GM18526 (cell line): Measurements from ENCODE around the gene ANKFN1.

Source experiments
- POLR2A ChIP-seq: IDR thresholded peaks from 3 replicates; pipeline ENCODE4 v1.6.1; 2011; ENCODE audit not compliant: insufficient read length; ENCODE audit errors: extremely low read depth

Gene ANKFN1

DNA sequence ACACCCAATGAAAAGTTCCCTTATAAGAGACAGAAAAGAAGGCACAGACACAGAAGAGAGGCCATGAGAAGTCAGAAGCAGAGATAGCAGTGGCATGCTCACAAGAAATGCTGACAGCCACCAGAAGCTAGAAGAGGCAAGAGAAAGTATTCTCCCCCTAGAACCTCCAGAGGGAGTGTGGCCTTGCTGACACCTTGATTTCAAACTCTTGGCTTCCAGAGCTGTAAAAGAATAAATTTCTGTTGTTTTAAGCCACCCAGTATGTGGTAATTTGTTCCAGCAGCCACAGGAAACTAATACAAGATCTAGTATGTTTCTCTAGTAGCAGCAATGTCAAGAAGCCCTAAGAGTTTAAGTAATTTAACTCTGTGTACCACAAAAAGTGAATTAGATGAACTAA is 353.1 kb downstream of the ANKFN1 start:
- no peak for TF ChIP-seq POLR2A

DNA sequence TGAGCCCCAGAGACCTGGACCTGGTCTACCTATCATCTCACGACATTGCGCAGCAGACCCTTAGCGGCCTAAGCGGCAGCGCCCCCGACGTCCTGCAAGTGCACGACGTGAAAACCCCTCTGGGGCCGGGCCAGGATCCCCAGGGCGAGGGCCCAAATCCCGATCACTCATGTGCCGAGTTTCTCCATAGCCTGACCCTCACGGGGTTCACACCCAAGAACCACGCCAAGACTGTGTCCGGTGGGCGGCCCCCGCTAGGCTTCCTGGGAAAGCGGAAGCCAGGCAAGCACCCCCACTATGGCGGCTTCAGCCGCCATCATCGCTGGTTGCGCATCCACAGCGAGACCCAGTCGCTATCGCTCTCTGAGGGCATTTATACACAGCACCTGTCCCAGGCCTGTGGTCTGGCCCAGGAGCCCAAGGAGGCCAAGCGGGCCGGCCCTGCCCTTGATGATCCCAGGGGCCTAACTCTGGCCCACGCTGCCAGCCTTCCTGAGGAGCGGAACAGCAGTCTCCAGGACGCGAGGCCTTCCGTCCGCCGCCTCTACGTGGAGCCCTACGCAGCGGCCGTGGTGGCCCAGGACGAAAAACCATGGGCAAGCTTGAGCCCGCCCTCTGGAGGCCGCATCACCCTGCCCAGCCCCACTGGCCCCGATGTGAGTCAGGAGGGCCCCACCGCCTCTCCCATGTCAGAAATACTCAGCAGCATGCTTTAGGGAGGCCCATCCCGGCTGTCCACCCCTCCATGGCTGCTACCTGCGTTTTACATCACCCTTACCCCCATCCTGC is 357.5 kb downstream of the ANKFN1 start:
- TF ChIP-seq POLR2A, result no peak

- TF ChIP-seq POLR2A, result no peak
Observed at GRCh38 chr17:56514264-56514663, 361.0 kb downstream of the ANKFN1 start.

- no peak for TF ChIP-seq POLR2A
Observed at GRCh38 chr17:56514899-56515298, 361.6 kb downstream of the ANKFN1 start.

GRCh38 chr17:56521414-56522141 is 368.3 kb downstream of the ANKFN1 start:
- TF ChIP-seq POLR2A, result no peak

- no peak for TF ChIP-seq POLR2A
Observed at GRCh38 chr17:56523042-56523441, 369.8 kb downstream of the ANKFN1 start.

DNA sequence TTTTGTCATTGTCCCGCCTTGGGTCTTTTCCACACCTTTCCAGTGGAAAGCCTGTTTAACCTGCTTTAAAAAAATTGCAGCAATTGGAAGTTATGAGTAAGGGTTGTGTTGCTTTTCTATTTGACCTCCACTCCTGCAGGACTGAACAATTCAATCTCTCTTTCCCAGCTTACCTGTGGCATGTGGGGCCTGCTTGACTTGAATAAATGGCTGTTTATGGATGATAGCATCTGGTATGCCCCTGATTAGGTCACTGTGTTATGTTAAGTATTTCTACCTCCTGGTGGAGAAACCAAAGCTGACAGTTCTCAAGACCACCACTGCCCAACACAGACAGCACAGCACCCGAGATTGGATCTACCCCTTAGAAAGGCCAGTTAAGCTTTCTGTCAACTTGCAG is 375.4 kb downstream of the ANKFN1 start:
- no peak for TF ChIP-seq POLR2A

- no peak for TF ChIP-seq POLR2A
Observed at GRCh38 chr17:56532926-56533325, 379.7 kb downstream of the ANKFN1 start.

DNA sequence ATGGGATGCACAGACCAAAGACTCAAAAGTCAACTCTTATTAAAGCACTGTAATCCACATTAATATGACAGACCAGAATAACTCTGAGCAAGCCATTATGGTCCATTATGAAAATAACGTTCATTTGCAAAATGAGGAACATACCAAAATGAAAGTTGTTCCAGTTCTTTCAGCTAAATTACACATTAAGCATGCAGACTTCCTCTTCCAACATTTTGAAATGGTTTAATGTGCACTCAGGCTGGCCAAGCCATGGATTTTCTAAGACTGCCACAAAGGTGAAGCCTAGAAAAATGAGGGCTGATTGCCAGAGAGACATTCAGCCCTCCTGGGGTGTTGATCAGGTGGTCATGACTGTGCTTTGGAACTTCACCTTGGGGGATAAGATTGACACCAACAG is 383.5 kb downstream of the ANKFN1 start:
- TF ChIP-seq POLR2A, result no peak

- no peak for TF ChIP-seq POLR2A
Observed at GRCh38 chr17:56540836-56541235, 387.6 kb downstream of the ANKFN1 start.

DNA sequence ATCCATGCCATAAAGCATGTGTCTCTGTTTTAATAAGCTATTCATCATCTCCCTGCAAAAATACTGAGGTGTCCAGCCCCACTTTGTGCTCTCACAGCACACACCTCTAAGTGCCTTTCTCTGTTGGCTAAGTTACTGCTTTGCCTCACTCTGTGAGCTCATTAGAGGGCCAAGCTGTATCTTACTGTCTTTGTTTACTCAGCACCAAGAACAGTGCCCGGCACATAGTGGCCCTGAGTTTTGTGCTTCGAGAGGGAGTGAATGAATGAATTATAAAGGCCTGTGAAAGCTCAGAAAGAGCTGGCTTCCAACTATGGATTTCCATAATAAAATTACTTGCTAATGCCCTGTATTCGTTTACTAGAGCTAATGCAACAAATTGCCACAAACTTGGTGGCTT is 390.0 kb downstream of the ANKFN1 start:
- no peak for TF ChIP-seq POLR2A

DNA sequence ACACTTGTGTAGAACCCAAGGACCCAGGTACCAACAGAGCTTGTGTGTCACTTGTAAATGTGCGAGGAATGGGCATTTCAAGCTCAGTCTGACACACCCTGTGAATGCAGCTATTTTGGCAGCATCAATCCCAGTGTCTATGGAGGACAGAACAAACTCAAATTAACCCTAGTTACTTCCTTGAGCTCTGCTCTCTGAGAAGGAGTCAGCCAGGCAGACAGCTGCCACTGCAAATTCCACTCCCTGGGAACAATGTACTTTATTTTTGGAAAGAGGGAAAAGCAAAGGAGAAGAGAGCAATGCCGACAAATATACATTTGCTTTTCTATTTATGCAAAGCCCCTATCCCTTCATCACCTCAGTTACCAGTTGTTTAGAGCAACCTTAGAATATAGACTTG is 391.8 kb downstream of the ANKFN1 start:
- no peak for TF ChIP-seq POLR2A

- TF ChIP-seq POLR2A, result no peak
Observed at GRCh38 chr17:56545930-56546329, 392.7 kb downstream of the ANKFN1 start.

- TF ChIP-seq POLR2A, result no peak
Observed at GRCh38 chr17:56548661-56549060, 395.4 kb downstream of the ANKFN1 start.

- no peak for TF ChIP-seq POLR2A
Observed at GRCh38 chr17:56549501-56549900, 396.2 kb downstream of the ANKFN1 start.

- TF ChIP-seq POLR2A, result no peak
Observed at GRCh38 chr17:56557682-56558081, 404.4 kb downstream of the ANKFN1 start.
